ENCODE results near the gene AP1B1.
"Not testable (repeated sequence)": the region's sequence is repeated elsewhere in the genome, so short reads cannot be mapped to it uniquely, and the experiment has no call there.

Gene AP1B1

GRCh38 chr22:29346659-29347058, 41.7 kb downstream of the AP1B1 start:
- DNase-seq = peak; percentile 92

GRCh38 chr22:29345932-29346331, 42.4 kb downstream of the AP1B1 start:
- no peak for DNase-seq

GRCh38 chr22:29344889-29345288, 43.5 kb downstream of the AP1B1 start:
- not testable (repeated sequence) for DNase-seq

GRCh38 chr22:29344137-29344536, 44.2 kb downstream of the AP1B1 start:
- peak; percentile 97 for DNase-seq

DNA sequence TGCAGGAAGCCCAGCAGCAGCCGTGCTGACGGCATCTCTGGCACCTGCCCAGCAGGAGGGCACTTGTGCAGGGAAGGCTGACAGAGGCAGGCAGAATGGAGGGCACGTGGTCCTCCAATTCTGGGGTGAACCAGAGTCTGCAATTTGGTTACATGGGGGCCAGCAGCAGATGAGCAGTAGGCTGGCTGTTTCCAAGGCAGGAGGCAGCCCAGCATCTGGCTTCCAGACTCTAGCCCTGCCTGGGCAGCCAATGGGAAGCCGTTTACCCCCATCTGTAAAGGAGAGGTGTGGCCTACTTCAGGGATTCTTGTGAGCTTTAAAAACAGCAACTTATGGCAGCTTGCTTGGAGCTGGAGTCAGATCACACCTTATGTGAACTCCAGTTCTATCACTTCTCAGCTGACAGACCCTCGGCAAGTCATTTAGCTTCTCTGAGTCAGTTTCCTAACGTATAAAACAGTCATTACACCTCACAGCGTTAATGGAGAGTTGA, 45.0 kb downstream of the AP1B1 start:
- DNase-seq = peak; percentile 62

GRCh38 chr22:29342577-29343312, 45.6 kb downstream of the AP1B1 start:
- DNase-seq = no peak

DNA sequence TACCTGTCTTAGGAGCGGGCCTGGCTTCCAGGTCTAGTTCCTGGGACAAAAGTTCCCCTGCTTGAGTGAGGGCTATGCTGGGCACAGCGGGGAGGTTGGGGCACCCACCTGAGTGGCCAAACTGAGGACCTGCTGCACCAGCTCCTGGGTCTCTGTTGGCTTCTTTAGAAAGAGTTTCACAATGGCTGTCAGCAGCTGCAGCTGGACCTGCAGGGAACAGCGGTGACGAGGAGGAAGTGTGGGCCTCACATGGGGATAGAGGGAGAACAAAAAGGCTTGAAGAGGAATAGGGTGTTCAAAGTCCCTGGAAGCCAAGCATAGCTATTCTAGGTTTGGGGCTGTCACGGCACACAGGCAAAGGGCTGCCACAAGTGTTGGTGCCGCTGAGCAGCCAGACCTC, 46.2 kb downstream of the AP1B1 start:
- DNase-seq = no peak

DNA sequence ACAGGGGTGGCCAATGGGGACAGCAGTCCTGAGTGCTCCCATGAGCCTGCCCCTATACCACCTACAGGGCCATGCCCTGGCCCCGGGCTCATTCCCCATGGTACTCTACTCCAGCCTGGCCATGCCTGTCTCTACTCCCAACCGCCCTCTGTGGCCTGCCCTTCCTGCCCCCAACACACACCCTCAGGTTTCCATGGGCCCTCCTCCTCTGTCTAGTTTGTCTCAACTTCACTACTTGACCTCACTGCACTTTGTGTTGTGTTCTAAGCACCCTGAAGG, 46.6 kb downstream of the AP1B1 start:
- no peak for DNase-seq

DNA sequence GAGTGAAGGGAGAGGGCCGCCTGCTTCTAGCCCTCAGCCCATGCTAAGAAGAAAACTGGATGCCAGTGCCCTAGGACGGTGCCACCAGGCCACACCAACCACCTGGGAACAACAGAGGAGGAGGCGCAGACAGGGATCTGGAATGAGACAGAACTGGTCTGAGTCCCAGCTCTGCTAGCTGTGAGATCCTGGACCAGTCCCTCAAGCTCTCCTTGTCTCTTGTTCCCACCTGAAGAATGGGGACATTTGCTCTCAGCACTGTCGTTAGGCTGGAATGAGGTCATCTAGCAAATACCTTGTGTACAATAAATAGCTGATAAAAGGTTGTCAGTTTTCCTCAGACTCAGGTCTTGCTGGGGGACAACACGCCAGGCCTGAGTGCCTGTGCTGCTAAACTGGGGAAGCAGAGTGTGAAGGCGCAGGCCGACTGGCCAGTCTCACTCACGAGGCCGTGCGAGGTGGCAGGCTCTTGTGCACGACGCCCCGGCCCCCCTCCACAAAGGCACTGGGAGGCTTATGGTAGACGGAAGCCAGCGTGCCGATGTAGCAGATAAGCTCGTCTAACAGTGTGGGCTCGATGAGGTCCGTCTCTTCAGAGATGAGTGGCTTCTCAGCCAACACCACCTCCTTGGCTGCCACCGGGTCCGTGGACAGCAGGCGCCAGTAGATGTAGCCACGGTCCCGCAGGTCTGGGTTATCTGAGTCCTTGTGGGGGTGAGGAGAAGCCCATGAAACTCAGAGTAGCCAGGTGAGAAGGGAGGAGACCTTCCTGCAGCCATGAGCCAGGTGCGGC, 47.1 kb downstream of the AP1B1 start:
- no peak for DNase-seq

GRCh38 chr22:29340566-29340965, 47.8 kb downstream of the AP1B1 start:
- no peak for DNase-seq

GRCh38 chr22:29339381-29340235, 48.8 kb downstream of the AP1B1 start:
- DNase-seq = no peak

DNA sequence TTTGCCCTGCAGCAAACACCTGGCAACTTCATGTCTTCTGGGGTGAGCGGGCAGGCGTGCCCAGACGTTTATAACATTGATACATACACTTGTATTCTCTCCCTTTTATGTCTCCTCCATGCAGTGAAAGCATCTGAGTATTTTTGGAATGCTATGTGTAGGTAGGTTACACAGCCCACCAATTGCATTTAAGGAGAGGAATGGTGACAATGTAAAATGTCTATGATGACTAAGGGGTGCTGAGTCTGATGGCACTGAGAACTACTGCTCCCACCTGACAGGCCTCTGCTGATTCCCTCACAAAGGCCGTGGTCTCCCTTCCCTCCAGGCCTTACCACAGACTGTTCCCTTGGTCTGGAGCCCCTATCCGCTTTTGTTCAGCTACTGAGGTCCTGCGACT, 50.0 kb downstream of the AP1B1 start:
- DNase-seq = no peak

DNA sequence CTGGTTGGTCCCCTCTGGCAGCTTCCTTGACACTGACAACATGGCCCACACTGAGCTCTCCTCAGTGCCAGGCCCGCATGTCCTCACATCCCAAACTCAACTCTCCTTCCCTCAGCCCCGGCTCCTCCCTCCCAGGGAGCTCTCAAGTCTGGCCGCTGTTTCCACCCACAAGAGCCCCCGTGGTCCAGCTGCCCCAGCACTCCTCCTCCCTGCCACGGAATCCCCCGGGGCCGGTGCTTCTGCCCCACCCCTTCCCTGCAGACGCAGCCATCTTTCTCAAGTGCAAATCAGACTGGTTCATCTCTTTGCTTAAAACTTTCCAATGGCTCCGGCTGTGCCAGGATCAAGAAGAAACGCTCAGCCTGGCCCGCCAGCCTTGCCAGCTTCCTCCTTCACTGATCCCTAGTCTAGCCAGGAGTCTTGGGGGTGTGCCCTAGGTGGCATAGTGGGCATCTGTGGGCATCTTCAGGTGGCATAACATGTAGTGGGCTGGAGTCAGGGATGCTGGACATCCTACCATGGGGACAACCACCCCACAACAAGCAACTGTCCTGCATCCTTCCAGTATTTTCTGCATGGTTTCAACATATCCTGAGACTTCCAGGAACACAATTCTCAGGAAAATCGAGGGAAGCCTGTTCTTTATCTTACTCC, 50.6 kb downstream of the AP1B1 start:
- no peak for DNase-seq

- DNase-seq = no peak
These were observed 51.4 kb downstream of the AP1B1 start for GRCh38 chr22:29336751-29337490.

DNA sequence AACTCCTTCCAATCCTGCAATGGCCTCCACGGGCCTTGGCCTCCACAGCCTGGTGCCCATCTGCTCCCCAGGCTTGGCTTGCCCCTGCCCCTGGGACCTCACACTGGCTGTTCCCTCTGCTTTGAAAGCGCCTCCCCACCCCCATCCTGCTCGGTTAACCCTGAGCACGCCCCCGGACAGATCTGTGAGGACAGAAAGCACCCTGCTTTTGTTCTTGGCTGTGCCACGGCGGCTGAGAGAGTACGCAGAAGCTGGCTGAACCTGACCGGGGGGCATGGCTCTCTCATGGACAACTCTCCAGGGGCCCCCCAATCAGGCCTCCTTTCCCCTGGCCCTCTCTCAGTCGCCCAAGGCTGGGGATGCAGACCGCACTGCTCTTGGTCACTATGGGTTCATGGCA, 52.7 kb downstream of the AP1B1 start:
- no peak for DNase-seq

GRCh38 chr22:29334696-29335344, 53.5 kb downstream of the AP1B1 start:
- DNase-seq = no peak

- DNase-seq = no peak
These were observed 54.2 kb downstream of the AP1B1 start for GRCh38 chr22:29334148-29334547.

DNA sequence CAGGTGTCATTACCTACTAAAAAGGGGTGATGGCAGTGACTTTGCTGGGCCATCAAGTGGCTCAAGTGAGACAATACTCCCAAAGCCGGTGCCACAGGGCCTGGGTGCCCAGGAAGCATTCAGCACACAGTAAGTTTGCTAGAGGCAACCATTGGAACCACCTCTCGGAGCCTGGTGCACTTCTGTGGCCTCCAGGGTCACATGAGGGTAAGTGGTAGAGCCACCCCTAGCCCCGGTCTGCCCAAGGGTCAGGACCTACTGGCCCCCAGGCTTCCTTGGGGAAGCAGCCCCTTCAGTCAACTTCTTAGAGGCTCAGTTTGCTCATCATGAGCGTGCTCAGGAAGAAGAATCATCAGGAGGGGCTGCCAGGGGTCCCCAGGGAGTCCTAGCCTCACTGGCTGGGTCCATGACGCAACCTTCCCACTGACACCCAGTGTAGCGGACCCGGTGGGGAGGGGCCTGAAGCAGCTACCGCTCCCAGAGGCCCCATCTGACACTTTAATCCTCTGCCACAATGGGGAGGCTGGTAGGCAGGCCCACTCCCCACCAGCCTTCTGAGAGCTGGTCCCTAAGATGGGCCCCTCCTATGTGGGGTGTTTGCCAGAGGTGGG, 55.4 kb downstream of the AP1B1 start:
- no peak for DNase-seq

DNA sequence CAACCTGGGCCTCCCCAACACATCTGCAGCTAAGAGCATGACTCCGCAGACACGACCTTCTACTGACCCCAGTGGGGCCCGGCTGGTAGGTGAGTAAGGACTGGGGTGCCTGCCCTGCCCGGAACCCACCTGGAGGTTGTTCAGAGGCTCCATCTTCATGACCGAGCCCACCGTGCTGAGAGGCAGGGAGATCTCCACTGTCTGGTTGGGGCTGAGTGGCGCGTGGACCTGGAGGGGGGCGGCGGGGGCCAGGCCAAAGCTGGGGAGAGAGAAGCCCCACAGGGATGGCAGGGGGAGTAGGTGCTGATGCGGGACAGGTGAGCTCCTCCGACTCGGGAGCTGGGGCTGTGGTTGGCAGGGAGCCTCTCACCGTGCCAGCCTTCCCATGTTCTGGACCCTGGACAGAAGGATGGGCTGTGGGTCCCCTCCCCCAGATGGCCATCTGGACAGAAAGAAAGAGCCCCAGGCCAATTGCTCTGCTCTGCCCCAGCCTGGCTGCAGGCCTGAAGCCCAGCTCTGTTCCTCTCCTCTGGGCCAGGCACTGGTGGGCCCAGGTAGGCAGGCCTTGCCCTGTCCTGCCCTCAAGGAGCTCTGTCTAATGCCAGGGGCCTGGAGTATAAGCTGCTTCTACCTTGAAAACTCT, 56.6 kb downstream of the AP1B1 start:
- DNase-seq = no peak

- DNase-seq = no peak
These were observed 57.2 kb downstream of the AP1B1 start for GRCh38 chr22:29331213-29331612.

DNA sequence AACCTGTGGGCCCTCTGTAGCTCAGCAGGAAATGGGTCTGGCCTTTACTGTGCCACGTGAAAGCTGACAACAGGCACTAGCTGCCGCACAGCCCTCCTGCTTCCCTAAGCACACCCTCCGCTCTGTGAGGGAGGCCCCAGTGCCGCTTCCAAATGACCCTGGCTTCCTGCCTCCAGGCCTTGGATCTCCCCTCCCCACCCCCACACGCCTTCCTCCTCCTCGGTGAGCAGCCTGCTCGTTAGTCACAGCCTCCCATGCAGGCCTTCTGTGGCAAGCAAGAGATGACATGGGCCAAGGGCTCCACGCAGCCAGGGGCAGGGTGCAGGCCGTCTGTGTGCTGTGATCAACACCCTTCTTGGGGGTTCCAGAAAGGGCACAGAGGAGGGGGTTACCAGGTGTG, 57.6 kb downstream of the AP1B1 start:
- no peak for DNase-seq
